Lower leg skin (tissue), 3 donors: ENCODE results near the gene FDXR.

Experiments
- CTCF ChIP-seq, 3 donors: fragments of 450-650 bp; IDR thresholded peaks; one replicate each; pipeline ENCODE4 v1.5.1; 2016; ENCODE audit warnings: antibody characterized with exemption in 3 of 3, mild to moderate bottlenecking in 3 of 3, moderate library complexity in 2 of 3
- POLR2A ChIP-seq, 2 donors: fragments of 450-650 bp; IDR thresholded peaks; one replicate each; pipeline ENCODE4 v1.6.1; 2016 to 2017; ENCODE audit warnings: antibody characterized with exemption in 2 of 2, mild to moderate bottlenecking in 1 of 2, moderate library complexity in 1 of 2

GRCh38 chr17:74859459-74860228 lies 13.2 kb downstream of the FDXR start, which contains the start of gene GRIN2C:
- no peak for TF ChIP-seq POLR2A (IDR thresholded peaks at IDR 0.05)
- no peak for TF ChIP-seq CTCF (IDR thresholded peaks at IDR 0.05)
